ENCODE measurements around the gene MARCHF9.

The MARCHF9 gene

GRCh38 chr12:57782243-57782607 lies 27.3 kb downstream of the MARCHF9 start:
- no peak for DNase-seq (ENCODE audit: low spot score in 2 of 2)
- in situ Hi-C loops (cut with MboI; ENCODE audit: low sequenced_read_pairs), result no loop called here
- H3K9me3 ChIP-seq, result no peaks in the 10 kb centered on the region
- peaks cover 42% of the 10 kb centered on the region for H3K36me3 ChIP-seq (replicated peaks)
- H3K4me1 ChIP-seq, result no peaks in the 10 kb centered on the region; the same call in 1 of the 2 replicates
- H3K27me3 ChIP-seq (ENCODE audit: low read depth), result no peaks in the 10 kb centered on the region
- peak overlapping the region; percentile 91 for H3K4me3 ChIP-seq

GRCh38 chr12:57782608-57783465 lies 27.9 kb downstream of the MARCHF9 start, which contains the start of gene TSFM:
TSFM (plus strand) TSS chr12:57782787; CDS start chr12:57782802, 15 bp downstream.
- no peaks in the 10 kb centered on the region; the same call in 1 of the 2 replicates for H3K4me1 ChIP-seq
- peak; percentile 84 to 97 for DNase-seq (ENCODE audit: low spot score in 2 of 2)
- H3K9me3 ChIP-seq, result no peaks in the 10 kb centered on the region
- no peaks in the 10 kb centered on the region for H3K27me3 ChIP-seq (ENCODE audit: low read depth)
- in situ Hi-C loops (cut with MboI; ENCODE audit: low sequenced_read_pairs), result no loop called here
- H3K4me3 ChIP-seq, result peak within 1 kb of the TSS; percentile 91
- peaks cover 45% of the 10 kb centered on the region for H3K36me3 ChIP-seq (replicated peaks)

GRCh38 chr12:57783466-57783801 lies 28.5 kb downstream of the MARCHF9 start:
- in situ Hi-C loops (cut with MboI; ENCODE audit: low sequenced_read_pairs), result no loop called here
- H3K9me3 ChIP-seq, result no peaks in the 10 kb centered on the region

GRCh38 chr12:57783861-57784260 lies 29.0 kb downstream of the MARCHF9 start:
- Histone ChIP-seq H3K4me1 (no peaks in the 10 kb centered on the region; the same call in 1 of the 2 replicates), H3K4me3 (peak overlapping the region; percentile 91), H3K9me3 (no peaks in the 10 kb centered on the region), H3K27me3 (ENCODE audit: low read depth) (no peaks in the 10 kb centered on the region), H3K36me3 (replicated peaks) (peaks cover 45% of the 10 kb centered on the region)
- DNase-seq (ENCODE audit: low spot score in 2 of 2), result no peak
- in situ Hi-C loops (cut with MboI; ENCODE audit: low sequenced_read_pairs), result no loop called here

More at GRCh38 chr12:57783466-57783801, 28.5 kb downstream of the MARCHF9 start:
- Histone ChIP-seq H3K36me3 (replicated peaks) (peaks cover 45% of the 10 kb centered on the region), H3K27me3 (ENCODE audit: low read depth) (no peaks in the 10 kb centered on the region), H3K4me3 (peak overlapping the region; percentile 91), H3K4me1 (no peaks in the 10 kb centered on the region; the same call in 1 of the 2 replicates)
- no peak for DNase-seq (ENCODE audit: low spot score in 2 of 2)

- Histone ChIP-seq H3K4me1 (no peaks in the 10 kb centered on the region), H3K36me3 (replicated peaks) (peaks cover 63% of the 10 kb centered on the region), H3K27me3 (ENCODE audit: low read depth) (no peaks in the 10 kb centered on the region), H3K4me3 (no peak overlapping the region), H3K9me3 (no peaks in the 10 kb centered on the region)
- no peak for DNase-seq (ENCODE audit: low spot score in 2 of 2)
- in situ Hi-C loops (cut with MboI; ENCODE audit: low sequenced_read_pairs), result no loop called here
These were observed 39.0 kb downstream of the MARCHF9 start for GRCh38 chr12:57793920-57794319.

- H3K4me3 ChIP-seq, result no peak overlapping the region
- H3K4me1 ChIP-seq, result no peaks in the 10 kb centered on the region
- in situ Hi-C loops (cut with MboI; ENCODE audit: low sequenced_read_pairs), result no loop called here
- peaks cover 55% of the 10 kb centered on the region for H3K36me3 ChIP-seq (replicated peaks)
- no peaks in the 10 kb centered on the region for H3K9me3 ChIP-seq
- no peak for DNase-seq (ENCODE audit: low spot score in 2 of 2)
- no peaks in the 10 kb centered on the region for H3K27me3 ChIP-seq (ENCODE audit: low read depth)
These were observed 40.5 kb downstream of the MARCHF9 start for GRCh38 chr12:57795354-57795753.

GRCh38 chr12:57796996-57797395 lies 42.1 kb downstream of the MARCHF9 start:
- DNase-seq (ENCODE audit: low spot score in 2 of 2), result no peak
- in situ Hi-C loops (cut with MboI; ENCODE audit: low sequenced_read_pairs), result no loop called here
- Histone ChIP-seq H3K4me3 (no peak overlapping the region), H3K36me3 (replicated peaks) (peaks cover 44% of the 10 kb centered on the region), H3K27me3 (ENCODE audit: low read depth) (no peaks in the 10 kb centered on the region), H3K4me1 (no peaks in the 10 kb centered on the region), H3K9me3 (no peaks in the 10 kb centered on the region)

- peaks cover 37% of the 10 kb centered on the region for H3K36me3 ChIP-seq (replicated peaks)
- no peaks in the 10 kb centered on the region for H3K9me3 ChIP-seq
- no peak for DNase-seq (ENCODE audit: low spot score in 2 of 2)
- H3K4me3 ChIP-seq, result no peak overlapping the region
- in situ Hi-C loops (cut with MboI; ENCODE audit: low sequenced_read_pairs), result no loop called here
- no peaks in the 10 kb centered on the region for H3K4me1 ChIP-seq
- H3K27me3 ChIP-seq (ENCODE audit: low read depth), result no peaks in the 10 kb centered on the region
These were observed 43.0 kb downstream of the MARCHF9 start for GRCh38 chr12:57797933-57798332.

- Histone ChIP-seq H3K4me1 (no peaks in the 10 kb centered on the region), H3K9me3 (no peaks in the 10 kb centered on the region), H3K4me3 (no peak overlapping the region), H3K36me3 (replicated peaks) (peaks cover 11% of the 10 kb centered on the region), H3K27me3 (ENCODE audit: low read depth) (no peaks in the 10 kb centered on the region)
- in situ Hi-C loops (cut with MboI; ENCODE audit: low sequenced_read_pairs), result no loop called here
- DNase-seq (ENCODE audit: low spot score in 2 of 2), result no peak
These were observed 46.1 kb downstream of the MARCHF9 start for GRCh38 chr12:57800965-57801364.

- Histone ChIP-seq H3K36me3 (replicated peaks) (peaks cover 3% of the 10 kb centered on the region), H3K9me3 (no peaks in the 10 kb centered on the region), H3K4me3 (no peak overlapping the region), H3K4me1 (no peaks in the 10 kb centered on the region), H3K27me3 (ENCODE audit: low read depth) (no peaks in the 10 kb centered on the region)
- DNase-seq (ENCODE audit: low spot score in 2 of 2), result no peak
- in situ Hi-C loops (cut with MboI; ENCODE audit: low sequenced_read_pairs), result no loop called here
These were observed 47.7 kb downstream of the MARCHF9 start for GRCh38 chr12:57802607-57803006.

GRCh38 chr12:57803319-57803893 lies 48.5 kb downstream of the MARCHF9 start:
- in situ Hi-C loops (cut with MboI; ENCODE audit: low sequenced_read_pairs), result no loop called here
- no peaks in the 10 kb centered on the region for H3K4me1 ChIP-seq
- no peak overlapping the region for H3K4me3 ChIP-seq
- H3K9me3 ChIP-seq, result no peaks in the 10 kb centered on the region
- DNase-seq (ENCODE audit: low spot score in 2 of 2), result peak; percentile 42 to 66
- peaks cover 3% of the 10 kb centered on the region for H3K36me3 ChIP-seq (replicated peaks)
- no peaks in the 10 kb centered on the region for H3K27me3 ChIP-seq (ENCODE audit: low read depth)

GRCh38 chr12:57806677-57807076 lies 51.8 kb downstream of the MARCHF9 start:
- DNase-seq (ENCODE audit: low spot score in 2 of 2), result no peak
- Histone ChIP-seq H3K4me3 (no peak overlapping the region), H3K9me3 (no peaks in the 10 kb centered on the region), H3K4me1 (no peaks in the 10 kb centered on the region), H3K36me3 (replicated peaks) (no peaks in the 10 kb centered on the region; the same call in none of the 2 replicates), H3K27me3 (ENCODE audit: low read depth) (no peaks in the 10 kb centered on the region)
- in situ Hi-C loops (cut with MboI; ENCODE audit: low sequenced_read_pairs), result no loop called here

- Histone ChIP-seq H3K9me3 (no peaks in the 10 kb centered on the region), H3K27me3 (ENCODE audit: low read depth) (no peaks in the 10 kb centered on the region), H3K36me3 (replicated peaks) (no peaks in the 10 kb centered on the region; the same call in none of the 2 replicates), H3K4me3 (no peak overlapping the region), H3K4me1 (no peaks in the 10 kb centered on the region)
- DNase-seq (ENCODE audit: low spot score in 2 of 2), result no peak
- in situ Hi-C loops (cut with MboI; ENCODE audit: low sequenced_read_pairs), result no loop called here
These were observed 52.4 kb downstream of the MARCHF9 start for GRCh38 chr12:57807285-57807684.

GRCh38 chr12:57808351-57808750 lies 53.4 kb downstream of the MARCHF9 start:
- H3K9me3 ChIP-seq, result no peaks in the 10 kb centered on the region
- H3K27me3 ChIP-seq (ENCODE audit: low read depth), result no peaks in the 10 kb centered on the region
- no peaks in the 10 kb centered on the region; the same call in 1 of the 2 replicates for H3K36me3 ChIP-seq (replicated peaks)
- no peaks in the 10 kb centered on the region for H3K4me1 ChIP-seq
- no peak for DNase-seq (ENCODE audit: low spot score in 2 of 2)
- no peak overlapping the region for H3K4me3 ChIP-seq
- in situ Hi-C loops (cut with MboI; ENCODE audit: low sequenced_read_pairs), result no loop called here
